ENCODE measurements around the gene NBPF20.
"Not testable (repeated sequence)": the region's sequence is repeated elsewhere in the genome, so short reads cannot be mapped to it uniquely, and the experiment has no call there.

The NBPF20 gene, protein sequence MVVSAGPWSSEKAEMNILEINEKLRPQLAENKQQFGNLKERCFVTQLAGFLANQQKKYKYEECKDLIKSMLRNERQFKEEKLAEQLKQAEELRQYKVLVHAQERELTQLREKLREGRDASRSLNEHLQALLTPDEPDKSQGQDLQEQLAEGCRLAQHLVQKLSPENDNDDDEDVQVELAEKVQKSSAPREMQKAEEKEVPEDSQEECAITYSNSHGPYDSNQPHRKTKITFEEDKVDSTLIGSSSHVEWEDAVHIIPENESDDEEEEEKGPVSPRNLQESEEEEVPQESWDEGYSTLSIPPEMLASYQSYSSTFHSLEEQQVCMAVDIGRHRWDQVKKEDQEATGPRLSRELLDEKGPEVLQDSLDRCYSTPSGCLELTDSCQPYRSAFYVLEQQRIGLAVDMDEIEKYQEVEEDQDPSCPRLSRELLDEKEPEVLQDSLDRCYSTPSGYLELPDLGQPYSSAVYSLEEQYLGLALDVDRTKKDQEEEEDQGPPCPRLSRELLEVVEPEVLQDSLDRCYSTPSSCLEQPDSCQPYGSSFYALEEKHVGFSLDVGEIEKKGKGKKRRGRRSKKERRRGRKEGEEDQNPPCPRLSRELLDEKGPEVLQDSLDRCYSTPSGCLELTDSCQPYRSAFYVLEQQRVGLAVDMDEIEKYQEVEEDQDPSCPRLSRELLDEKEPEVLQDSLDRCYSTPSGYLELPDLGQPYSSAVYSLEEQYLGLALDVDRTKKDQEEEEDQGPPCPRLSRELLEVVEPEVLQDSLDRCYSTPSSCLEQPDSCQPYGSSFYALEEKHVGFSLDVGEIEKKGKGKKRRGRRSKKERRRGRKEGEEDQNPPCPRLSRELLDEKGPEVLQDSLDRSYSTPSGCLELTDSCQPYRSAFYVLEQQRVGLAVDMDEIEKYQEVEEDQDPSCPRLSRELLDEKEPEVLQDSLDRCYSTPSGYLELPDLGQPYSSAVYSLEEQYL (N-terminal part only)

DNA sequence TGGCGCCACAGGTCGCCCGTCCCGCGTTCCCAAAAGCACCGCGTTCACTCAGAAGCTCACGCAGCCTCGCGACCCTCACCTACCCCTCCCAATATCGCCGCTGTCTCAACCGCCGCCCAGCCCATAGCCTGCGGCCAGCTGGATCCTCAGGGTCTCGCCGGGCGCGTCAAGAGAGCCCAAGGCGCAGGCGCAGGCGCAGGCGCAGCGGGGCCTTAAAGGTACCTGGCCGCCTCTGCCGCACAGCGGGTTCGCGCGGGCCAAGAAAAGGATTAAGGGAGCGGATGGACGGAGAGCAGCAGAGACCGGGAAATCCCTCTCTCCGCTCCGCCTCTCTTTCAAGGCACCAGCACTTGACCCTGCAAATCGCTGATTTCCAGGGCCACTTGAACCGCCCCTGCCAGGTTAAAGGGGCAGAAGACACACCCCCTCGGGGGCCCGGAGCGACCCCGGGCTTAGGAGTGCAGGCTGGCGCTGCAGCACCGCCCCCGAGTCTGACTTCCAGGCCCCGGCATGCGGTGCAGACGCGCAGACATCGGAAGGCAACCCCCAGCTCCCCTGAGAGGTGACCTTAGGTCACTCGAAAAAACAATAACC lies at the start of gene NBPF20:
Gene NBPF20 (minus strand): TSS at position 168 of the 594 bp plus-strand sequence. CDS start 20,331 bp downstream, outside the sequence.
- H3K4me1 ChIP-seq = no peaks in the 10 kb centered on the region
- in situ Hi-C loops (cut with MboI; ENCODE audit: low sequenced_read_pairs) = no loop called here
- no peaks in the 10 kb centered on the region for H3K27me3 ChIP-seq (ENCODE audit: low read depth)
- H3K4me3 ChIP-seq = peak within 1 kb of the TSS; percentile 78
- peak; percentile 82 to 89 for DNase-seq (ENCODE audit: low spot score in 2 of 2)
- no peaks in the 10 kb centered on the region for H3K36me3 ChIP-seq (replicated peaks)
- no peaks in the 10 kb centered on the region for H3K9me3 ChIP-seq

DNA sequence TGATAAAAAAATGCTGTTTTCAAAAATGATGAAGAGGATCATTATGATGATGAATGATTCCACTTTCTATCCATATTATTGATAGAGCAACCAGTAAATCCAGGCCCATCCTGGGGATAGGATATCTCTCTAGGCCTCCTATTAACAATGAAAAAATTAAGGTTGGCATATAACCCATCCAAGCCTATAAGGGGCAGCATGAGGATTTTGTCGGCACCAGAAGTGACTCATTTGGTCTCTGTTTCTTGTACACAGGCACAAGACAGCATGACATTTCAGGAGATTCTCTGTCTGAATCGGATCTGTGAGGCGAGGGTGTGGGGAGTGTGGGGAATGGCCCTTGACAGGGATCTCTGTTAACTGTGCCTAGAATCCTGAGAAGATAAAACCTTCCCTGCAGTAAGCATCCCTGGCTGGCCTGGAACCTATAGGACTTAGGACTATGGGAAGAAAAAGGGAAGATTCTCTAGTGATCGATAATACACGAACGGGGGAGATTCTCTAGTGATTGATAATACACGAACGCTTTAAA lies 49.5 kb upstream of the NBPF20 start:
- H3K36me3 ChIP-seq (replicated peaks); H3K4me3 ChIP-seq; H3K9me3 ChIP-seq; in situ Hi-C loops (cut with MboI; ENCODE audit: low sequenced_read_pairs); H3K27me3 ChIP-seq (ENCODE audit: low read depth); DNase-seq (ENCODE audit: low spot score in 2 of 2); H3K4me1 ChIP-seq: not testable (repeated sequence)

DNA sequence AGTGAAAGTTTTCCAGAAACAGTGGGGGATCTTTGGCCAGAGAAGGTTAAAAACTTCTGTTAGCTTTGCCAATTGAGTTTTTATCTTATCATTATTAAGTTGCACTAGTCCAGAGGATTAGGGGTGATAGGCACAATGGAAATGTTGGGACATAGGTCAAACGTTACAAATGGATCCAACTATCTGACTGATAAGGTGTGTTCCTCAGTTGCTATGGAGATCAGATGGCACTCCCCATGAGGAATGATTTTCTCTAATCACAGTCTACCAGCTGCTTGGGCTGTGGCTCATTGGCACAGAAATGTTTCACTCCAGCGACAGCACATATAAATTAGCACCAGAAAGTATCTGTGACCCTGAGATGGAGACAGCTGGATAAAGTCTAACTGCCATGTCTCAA lies 47.3 kb upstream of the NBPF20 start:
- H3K27me3 ChIP-seq (ENCODE audit: low read depth); DNase-seq (ENCODE audit: low spot score in 2 of 2); H3K4me1 ChIP-seq; H3K36me3 ChIP-seq (replicated peaks); H3K9me3 ChIP-seq; in situ Hi-C loops (cut with MboI; ENCODE audit: low sequenced_read_pairs); H3K4me3 ChIP-seq: not testable (repeated sequence)

DNA sequence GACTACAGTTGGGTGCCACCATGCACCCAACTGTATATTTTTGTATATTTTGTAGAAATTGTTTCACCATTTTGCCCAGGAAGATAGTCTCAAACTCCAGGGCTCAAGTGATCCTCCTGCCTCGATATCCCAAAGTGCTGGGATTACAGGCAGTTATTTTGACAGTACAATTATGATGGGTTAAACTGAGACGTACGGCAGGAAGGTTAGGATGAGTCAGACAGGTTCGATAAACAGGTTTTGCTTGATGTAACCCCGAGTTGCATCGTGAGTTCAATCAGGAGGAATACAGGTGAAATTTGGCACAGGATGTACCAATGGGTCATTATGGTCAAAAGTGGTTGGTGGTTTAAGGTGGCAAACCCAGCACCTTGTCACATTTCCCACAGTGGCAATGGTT lies 46.0 kb upstream of the NBPF20 start:
- DNase-seq (ENCODE audit: low spot score in 2 of 2); H3K36me3 ChIP-seq (replicated peaks); H3K9me3 ChIP-seq; in situ Hi-C loops (cut with MboI; ENCODE audit: low sequenced_read_pairs); H3K27me3 ChIP-seq (ENCODE audit: low read depth); H3K4me1 ChIP-seq; H3K4me3 ChIP-seq: not testable (repeated sequence)

DNA sequence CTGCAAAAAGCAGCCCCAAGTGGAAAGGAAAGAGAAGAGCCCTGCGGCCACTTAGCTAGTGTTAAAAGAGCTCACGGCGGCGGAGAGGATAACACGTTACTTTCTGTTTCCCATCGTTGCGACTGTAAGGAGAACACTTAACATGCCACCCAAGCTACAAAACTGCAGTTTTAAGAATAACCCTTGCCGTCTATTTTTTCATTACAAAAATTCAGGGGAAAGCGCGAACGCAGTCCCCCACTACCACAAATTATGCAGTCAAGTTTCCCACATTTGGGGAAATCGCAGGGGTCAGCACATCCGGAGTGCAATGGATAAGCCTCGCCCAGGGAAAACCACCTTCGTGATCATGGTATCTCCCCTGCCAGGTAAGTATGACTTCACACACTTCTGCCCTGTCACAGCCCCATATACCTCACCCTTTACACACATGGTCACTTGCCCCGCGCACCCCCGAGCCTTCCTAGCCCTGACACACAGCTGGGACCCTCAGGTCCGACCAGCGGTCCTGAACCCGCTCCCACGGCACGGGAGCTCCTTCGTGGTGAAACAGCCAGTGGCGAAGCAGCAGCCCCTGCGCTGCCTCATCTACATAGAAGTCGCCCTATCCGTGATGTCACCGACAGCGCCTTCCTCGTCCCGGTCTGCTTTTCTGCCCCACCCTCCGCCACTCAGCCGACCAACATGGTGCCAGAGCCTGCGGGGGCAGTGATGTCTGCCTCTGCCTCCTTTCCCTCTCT lies 40.2 kb upstream of the NBPF20 start:
- H3K27me3 ChIP-seq (ENCODE audit: low read depth); H3K4me1 ChIP-seq; H3K36me3 ChIP-seq (replicated peaks); H3K4me3 ChIP-seq; H3K9me3 ChIP-seq; in situ Hi-C loops (cut with MboI; ENCODE audit: low sequenced_read_pairs): not testable (repeated sequence)
- peak in 1 of 2 experiments; percentile 10 for DNase-seq (ENCODE audit: low spot score in 2 of 2)

DNA sequence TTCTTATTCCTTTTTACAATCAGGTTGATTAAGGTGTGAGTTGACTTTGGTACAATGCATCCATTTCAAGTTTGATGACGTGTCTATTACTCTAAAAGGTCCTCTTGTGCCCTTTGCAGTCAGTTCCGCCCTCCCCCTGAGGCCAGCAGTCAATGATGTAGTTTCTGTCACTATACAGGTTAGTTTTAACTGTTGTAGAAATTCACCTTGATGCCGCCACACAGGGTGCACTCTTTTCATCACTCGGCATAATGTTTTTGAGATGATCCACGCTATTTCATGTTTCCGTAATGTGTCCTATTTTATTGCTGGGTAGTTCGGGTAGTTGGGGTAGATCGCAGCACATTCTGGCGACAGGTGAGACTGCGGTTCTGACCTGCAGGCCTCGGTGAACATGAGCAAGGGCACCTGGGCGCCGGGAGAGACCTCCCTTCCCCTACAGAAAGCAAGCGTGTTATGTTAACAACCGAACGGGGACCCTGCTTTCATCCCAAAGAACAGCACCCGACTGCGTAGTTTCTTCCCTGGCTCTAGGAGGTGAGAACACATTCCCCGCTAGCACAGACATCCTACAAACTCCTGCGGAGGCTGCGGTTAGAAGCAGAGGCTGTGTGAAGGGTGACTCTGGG lies 39.4 kb upstream of the NBPF20 start:
- DNase-seq (ENCODE audit: low spot score in 2 of 2); H3K4me3 ChIP-seq; H3K4me1 ChIP-seq; H3K36me3 ChIP-seq (replicated peaks); H3K9me3 ChIP-seq; in situ Hi-C loops (cut with MboI; ENCODE audit: low sequenced_read_pairs); H3K27me3 ChIP-seq (ENCODE audit: low read depth): not testable (repeated sequence)

DNA sequence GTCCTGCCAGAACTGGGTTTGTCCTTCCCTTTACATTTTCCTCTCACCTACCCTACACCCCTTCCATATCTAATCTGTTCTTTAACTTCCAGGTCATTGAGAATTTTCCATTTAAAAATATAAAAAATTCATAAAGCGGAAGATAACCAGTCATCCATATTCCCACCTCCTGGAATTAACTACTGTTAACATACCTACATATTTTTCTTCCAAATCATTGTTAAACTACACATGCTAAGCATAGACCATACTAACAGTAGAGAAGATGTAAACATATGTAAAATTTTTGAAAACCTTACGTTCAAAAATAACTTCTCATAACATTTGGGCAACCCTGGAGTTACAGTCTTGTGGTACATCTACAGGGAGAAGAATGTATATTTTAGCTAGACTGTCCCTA lies 38.6 kb upstream of the NBPF20 start:
- H3K27me3 ChIP-seq (ENCODE audit: low read depth); H3K36me3 ChIP-seq (replicated peaks); in situ Hi-C loops (cut with MboI; ENCODE audit: low sequenced_read_pairs); H3K4me1 ChIP-seq; H3K4me3 ChIP-seq; DNase-seq (ENCODE audit: low spot score in 2 of 2); H3K9me3 ChIP-seq: not testable (repeated sequence)

DNA sequence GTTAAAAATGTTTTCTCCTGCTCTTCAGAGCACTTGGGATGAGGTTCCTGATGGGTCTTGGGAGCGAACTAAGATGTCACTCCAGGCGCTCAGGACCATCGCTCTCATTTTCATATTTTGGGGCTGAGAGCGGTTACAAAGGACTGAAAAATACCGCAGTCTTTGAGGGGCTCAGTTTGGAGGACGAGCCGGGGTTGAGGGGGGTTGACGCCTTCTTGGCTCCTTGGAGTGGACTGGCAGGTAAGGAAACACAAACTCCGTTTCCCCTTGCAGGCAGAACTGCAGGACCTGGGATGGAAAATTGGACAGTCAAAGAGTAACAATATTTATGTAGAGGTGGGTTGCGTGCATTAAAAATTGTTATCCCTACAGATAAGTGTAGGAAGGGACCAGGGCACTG lies 35.3 kb upstream of the NBPF20 start:
- H3K4me1 ChIP-seq; H3K9me3 ChIP-seq; DNase-seq (ENCODE audit: low spot score in 2 of 2); H3K27me3 ChIP-seq (ENCODE audit: low read depth); H3K4me3 ChIP-seq; in situ Hi-C loops (cut with MboI; ENCODE audit: low sequenced_read_pairs); H3K36me3 ChIP-seq (replicated peaks): not testable (repeated sequence)

DNA sequence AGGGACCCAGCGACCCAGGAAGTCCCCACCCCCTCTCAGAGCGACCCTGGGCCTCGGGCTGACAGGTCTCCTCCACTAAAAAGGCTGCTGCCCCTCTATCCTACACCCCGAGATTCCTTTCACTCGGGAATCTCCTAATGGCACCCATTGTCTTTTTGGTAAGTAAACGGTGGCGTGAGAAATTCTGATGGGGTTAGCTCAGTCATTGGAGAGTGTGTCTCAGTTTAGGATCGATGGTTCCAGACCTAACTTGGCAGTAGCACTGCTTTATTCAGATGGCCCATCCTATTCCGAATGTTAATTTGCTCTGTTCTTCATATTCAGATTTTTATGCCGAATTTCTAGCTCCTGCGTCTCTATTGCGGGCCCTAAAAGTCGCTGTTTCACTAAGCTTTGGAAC lies 34.6 kb upstream of the NBPF20 start:
- H3K4me1 ChIP-seq; H3K36me3 ChIP-seq (replicated peaks); H3K4me3 ChIP-seq; H3K27me3 ChIP-seq (ENCODE audit: low read depth); DNase-seq (ENCODE audit: low spot score in 2 of 2); H3K9me3 ChIP-seq; in situ Hi-C loops (cut with MboI; ENCODE audit: low sequenced_read_pairs): not testable (repeated sequence)

DNA sequence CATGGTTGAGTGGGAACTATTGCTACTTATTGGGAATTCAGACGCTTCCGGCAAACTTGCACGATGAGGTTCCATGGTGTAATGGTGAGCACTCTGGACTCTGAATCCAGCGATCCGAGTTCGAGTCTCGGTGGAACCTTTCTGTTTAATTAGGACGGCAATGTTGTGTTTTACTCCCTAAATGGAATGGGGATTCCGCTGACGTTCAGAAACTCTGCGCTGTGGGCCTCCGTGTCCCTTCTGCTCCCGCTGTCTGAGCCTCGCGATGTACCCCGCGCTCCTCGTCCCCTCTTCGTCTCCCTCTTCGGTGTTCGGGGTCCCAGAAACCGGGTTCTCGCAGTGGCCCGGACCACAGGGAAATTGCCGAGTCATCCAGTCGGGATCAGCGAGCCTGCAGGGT lies 34.2 kb upstream of the NBPF20 start:
- DNase-seq (ENCODE audit: low spot score in 2 of 2); H3K27me3 ChIP-seq (ENCODE audit: low read depth); H3K9me3 ChIP-seq; in situ Hi-C loops (cut with MboI; ENCODE audit: low sequenced_read_pairs); H3K4me1 ChIP-seq; H3K4me3 ChIP-seq; H3K36me3 ChIP-seq (replicated peaks): not testable (repeated sequence)

DNA sequence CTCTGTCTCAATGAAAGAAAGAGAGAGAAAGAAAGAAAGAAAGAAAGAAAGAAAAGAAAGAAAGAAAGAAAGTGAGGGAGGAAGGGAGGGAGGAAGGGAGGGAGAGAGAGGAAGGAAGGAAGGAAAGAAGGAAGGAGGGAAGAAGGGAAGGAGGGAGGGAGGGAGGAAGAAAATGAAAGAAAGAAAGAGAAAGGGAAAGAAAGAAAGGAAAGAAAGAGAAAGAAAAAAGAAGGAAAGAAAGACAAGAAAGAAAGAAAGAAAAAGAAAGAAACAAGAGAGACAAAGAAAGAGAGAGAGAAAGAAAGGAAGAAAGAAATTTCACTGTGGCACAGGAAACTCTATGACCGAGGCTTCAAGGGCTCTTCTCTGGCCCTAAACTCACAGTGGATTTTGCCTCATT lies 33.7 kb upstream of the NBPF20 start:
- H3K4me1 ChIP-seq; in situ Hi-C loops (cut with MboI; ENCODE audit: low sequenced_read_pairs); H3K4me3 ChIP-seq; H3K9me3 ChIP-seq; H3K36me3 ChIP-seq (replicated peaks); DNase-seq (ENCODE audit: low spot score in 2 of 2); H3K27me3 ChIP-seq (ENCODE audit: low read depth): not testable (repeated sequence)

DNA sequence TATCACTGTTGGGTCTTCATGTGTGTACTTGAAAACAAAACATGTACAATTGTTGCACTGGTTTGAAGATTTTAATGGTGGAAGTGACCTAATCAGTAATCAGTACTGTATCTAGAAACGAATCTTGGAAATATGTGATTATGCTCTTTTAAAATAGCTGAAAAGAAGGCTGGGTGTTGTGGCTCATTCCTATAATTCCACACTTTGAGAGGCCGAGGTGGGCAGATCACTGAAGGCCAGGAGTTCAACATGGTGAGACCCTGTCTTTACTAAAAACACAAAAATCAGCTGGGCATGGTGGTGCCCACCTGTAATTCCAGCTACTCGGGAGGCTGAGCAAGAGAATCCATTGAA lies 29.4 kb upstream of the NBPF20 start:
- H3K4me1 ChIP-seq; H3K9me3 ChIP-seq; in situ Hi-C loops (cut with MboI; ENCODE audit: low sequenced_read_pairs); DNase-seq (ENCODE audit: low spot score in 2 of 2); H3K27me3 ChIP-seq (ENCODE audit: low read depth); H3K4me3 ChIP-seq; H3K36me3 ChIP-seq (replicated peaks): not testable (repeated sequence)
